ENCODE data around the gene IPO5.
"Not testable (repeated sequence)": the region's sequence is repeated elsewhere in the genome, so short reads cannot be mapped to it uniquely, and the experiment has no call there.

The IPO5 gene

GRCh38 chr13:98039964-98040363 is 86.5 kb downstream of the IPO5 start:
- Histone ChIP-seq H4K20me1 (ENCODE audit: insufficient read depth) (no peaks in the 10 kb centered on the region), H3K9ac (no peak overlapping the region), H3K4me3 (IDR thresholded peaks at IDR 0.05; ENCODE audit: insufficient read depth, low read depth, low read length) (no peak overlapping the region), H2AFZ (ENCODE audit: low read depth) (no peak overlapping the region), H3K27me3 (ENCODE audit: insufficient read depth, low read depth) (no peaks in the 10 kb centered on the region), H3K4me1 (ENCODE audit: low read depth, poor library complexity, severe bottlenecking) (no peaks in the 10 kb centered on the region), H3K27ac (no peak overlapping the region), H3K4me2 (no peak overlapping the region), H3K36me3 (ENCODE audit: insufficient read depth) (no peaks in the 10 kb centered on the region), H3K79me2 (ENCODE audit: insufficient read depth, low read depth) (no peaks in the 10 kb centered on the region)
- TF ChIP-seq, protein P1, sequence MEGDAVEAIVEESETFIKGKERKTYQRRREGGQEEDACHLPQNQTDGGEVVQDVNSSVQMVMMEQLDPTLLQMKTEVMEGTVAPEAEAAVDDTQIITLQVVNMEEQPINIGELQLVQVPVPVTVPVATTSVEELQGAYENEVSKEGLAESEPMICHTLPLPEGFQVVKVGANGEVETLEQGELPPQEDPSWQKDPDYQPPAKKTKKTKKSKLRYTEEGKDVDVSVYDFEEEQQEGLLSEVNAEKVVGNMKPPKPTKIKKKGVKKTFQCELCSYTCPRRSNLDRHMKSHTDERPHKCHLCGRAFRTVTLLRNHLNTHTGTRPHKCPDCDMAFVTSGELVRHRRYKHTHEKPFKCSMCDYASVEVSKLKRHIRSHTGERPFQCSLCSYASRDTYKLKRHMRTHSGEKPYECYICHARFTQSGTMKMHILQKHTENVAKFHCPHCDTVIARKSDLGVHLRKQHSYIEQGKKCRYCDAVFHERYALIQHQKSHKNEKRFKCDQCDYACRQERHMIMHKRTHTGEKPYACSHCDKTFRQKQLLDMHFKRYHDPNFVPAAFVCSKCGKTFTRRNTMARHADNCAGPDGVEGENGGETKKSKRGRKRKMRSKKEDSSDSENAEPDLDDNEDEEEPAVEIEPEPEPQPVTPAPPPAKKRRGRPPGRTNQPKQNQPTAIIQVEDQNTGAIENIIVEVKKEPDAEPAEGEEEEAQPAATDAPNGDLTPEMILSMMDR (conservative IDR thresholded peaks at IDR 0.05; ENCODE audit: low read depth, low read length) = no peak

DNA sequence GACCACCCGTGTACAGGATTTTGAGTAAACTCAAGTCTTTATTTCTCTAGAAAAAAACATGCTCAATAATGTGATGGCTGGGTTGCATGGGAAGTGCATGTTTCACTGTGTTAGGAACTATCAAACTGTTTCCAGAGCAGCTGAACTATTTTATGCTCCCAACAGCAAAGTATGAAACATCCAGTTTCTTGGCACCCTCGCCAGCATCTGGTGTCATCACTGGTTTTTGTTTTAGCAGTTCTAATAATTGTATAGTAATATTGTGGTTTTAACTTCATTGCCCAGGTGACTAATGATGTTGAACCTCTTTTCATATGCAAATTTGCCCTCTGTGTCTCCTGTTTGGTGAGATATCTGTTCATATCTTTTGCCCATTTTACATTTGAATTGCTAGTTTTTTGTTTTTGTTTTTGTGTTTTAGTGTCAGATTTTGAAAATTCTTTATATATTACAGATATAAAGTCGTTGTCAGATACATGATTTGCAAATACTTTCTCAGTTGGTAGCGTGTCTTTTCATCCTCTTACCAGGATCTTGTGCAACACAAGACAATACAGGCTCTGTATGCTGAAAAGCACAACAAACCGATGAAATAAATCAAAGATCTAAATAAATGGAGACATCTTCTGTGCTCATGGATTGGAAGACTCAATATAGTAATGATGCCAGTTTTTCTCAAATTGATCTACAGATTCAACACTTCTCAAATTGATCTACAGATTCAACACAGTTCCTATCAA is 87.8 kb downstream of the IPO5 start:
- no peak overlapping the region for H3K9ac ChIP-seq
- H3K4me3 ChIP-seq (IDR thresholded peaks at IDR 0.05; ENCODE audit: insufficient read depth, low read depth, low read length) = no peak overlapping the region
- H3K79me2 ChIP-seq (ENCODE audit: insufficient read depth, low read depth) = no peaks in the 10 kb centered on the region
- H3K27ac ChIP-seq = no peak overlapping the region
- H4K20me1 ChIP-seq (ENCODE audit: insufficient read depth) = no peaks in the 10 kb centered on the region
- TF ChIP-seq, protein P1 (conservative IDR thresholded peaks at IDR 0.05; ENCODE audit: low read depth, low read length) = no peak
- H3K36me3 ChIP-seq (ENCODE audit: insufficient read depth) = no peaks in the 10 kb centered on the region
- H2AFZ ChIP-seq (ENCODE audit: low read depth) = no peak overlapping the region
- H3K4me1 ChIP-seq (ENCODE audit: low read depth, poor library complexity, severe bottlenecking) = no peaks in the 10 kb centered on the region
- no peak overlapping the region for H3K4me2 ChIP-seq
- H3K27me3 ChIP-seq (ENCODE audit: insufficient read depth, low read depth) = no peaks in the 10 kb centered on the region

DNA sequence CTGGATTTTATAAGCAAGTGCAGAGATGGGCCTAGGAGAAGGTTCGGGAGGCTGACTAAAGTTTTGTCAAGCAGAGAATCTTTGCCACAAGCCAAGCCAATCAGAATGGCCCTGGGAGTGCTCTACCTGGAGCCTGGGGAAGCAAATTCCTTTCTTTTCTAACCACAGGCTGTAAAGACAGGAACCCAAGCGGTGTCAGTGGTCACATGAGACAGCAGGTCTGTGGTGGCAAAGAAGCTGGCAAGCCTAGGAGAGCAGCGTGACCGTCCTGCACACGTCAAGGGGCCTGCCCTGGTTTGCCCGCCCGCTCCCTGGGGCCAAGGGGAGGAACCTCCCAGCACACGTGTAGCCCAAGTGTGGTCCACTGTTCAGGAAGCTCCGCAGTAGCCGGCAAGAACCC is 90.8 kb downstream of the IPO5 start:
- Histone ChIP-seq H3K4me1 (ENCODE audit: low read depth, poor library complexity, severe bottlenecking) (no peaks in the 10 kb centered on the region), H3K4me2 (no peak overlapping the region), H3K27ac (no peak overlapping the region), H2AFZ (ENCODE audit: low read depth) (no peak overlapping the region), H3K27me3 (ENCODE audit: insufficient read depth, low read depth) (no peaks in the 10 kb centered on the region), H4K20me1 (ENCODE audit: insufficient read depth) (no peaks in the 10 kb centered on the region), H3K9ac (no peak overlapping the region), H3K79me2 (ENCODE audit: insufficient read depth, low read depth) (no peaks in the 10 kb centered on the region), H3K36me3 (ENCODE audit: insufficient read depth) (no peaks in the 10 kb centered on the region), H3K4me3 (IDR thresholded peaks at IDR 0.05; ENCODE audit: insufficient read depth, low read depth, low read length) (no peak overlapping the region)
- TF ChIP-seq, protein P1 (conservative IDR thresholded peaks at IDR 0.05; ENCODE audit: low read depth, low read length) = no peak

DNA sequence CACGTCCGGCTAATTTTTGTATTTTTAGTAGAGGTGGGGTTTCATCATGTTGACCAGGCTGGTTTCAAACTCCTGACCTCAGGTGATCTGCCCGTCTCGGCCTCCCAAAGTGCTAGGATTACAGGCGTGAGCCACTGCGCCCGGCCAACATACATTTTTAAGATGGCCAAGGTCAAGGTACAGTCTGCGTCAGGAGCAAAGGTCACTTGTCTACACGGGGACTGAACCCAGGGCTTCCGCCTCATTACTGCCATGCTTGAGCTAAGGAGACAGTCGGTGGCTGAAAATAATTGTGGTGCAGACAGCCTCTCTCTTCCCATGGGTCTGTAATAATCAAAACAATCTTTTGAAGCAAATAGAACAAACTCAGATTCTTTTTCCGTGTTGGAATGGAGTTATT is 94.3 kb downstream of the IPO5 start:
- not testable (repeated sequence) for H3K27me3 ChIP-seq (ENCODE audit: insufficient read depth, low read depth); H2AFZ ChIP-seq (ENCODE audit: low read depth); H3K79me2 ChIP-seq (ENCODE audit: insufficient read depth, low read depth); H3K4me1 ChIP-seq (ENCODE audit: low read depth, poor library complexity, severe bottlenecking); H3K27ac ChIP-seq; H4K20me1 ChIP-seq (ENCODE audit: insufficient read depth); H3K9ac ChIP-seq; H3K4me2 ChIP-seq; H3K4me3 ChIP-seq (IDR thresholded peaks at IDR 0.05; ENCODE audit: insufficient read depth, low read depth, low read length); H3K36me3 ChIP-seq (ENCODE audit: insufficient read depth)

DNA sequence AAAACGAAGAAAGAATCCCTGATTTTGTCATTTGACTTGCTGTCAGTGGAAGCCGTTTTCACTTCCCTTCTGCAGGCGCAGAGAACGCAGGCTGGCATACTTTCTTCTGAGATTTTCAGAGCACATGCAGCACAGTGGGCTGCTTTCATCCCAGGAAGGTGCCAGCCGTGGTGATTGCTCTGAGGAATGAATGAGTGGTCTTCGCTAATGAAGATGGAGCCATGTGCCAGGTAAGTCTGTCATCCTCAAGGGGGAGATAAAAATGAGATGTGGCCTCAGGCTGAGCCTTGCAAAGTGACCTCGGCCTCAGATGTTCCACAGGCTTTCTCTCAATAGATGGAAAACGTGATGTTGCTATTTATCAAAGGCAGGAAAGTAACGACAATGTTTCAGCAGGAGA is 94.8 kb downstream of the IPO5 start:
- no peaks in the 10 kb centered on the region for H3K27me3 ChIP-seq (ENCODE audit: insufficient read depth, low read depth)
- no peaks in the 10 kb centered on the region for H3K36me3 ChIP-seq (ENCODE audit: insufficient read depth)
- H4K20me1 ChIP-seq (ENCODE audit: insufficient read depth) = no peaks in the 10 kb centered on the region
- H3K4me3 ChIP-seq (IDR thresholded peaks at IDR 0.05; ENCODE audit: insufficient read depth, low read depth, low read length) = no peak overlapping the region
- H2AFZ ChIP-seq (ENCODE audit: low read depth) = no peak overlapping the region
- no peaks in the 10 kb centered on the region for H3K79me2 ChIP-seq (ENCODE audit: insufficient read depth, low read depth)
- TF ChIP-seq, protein P1 (conservative IDR thresholded peaks at IDR 0.05; ENCODE audit: low read depth, low read length) = no peak
- H3K9ac ChIP-seq = no peak overlapping the region
- no peaks in the 10 kb centered on the region for H3K4me1 ChIP-seq (ENCODE audit: low read depth, poor library complexity, severe bottlenecking)
- H3K4me2 ChIP-seq = no peak overlapping the region
- no peak overlapping the region for H3K27ac ChIP-seq
